ENCODE results near the gene CASR. TPM values are rescaled to one million over a fixed set of nuclear protein-coding genes. Genes with fewer than 3 reads are reported as not detected.

Gene CASR
- total RNA-seq, 1 experiment from 2014 or later: not detected

DNA sequence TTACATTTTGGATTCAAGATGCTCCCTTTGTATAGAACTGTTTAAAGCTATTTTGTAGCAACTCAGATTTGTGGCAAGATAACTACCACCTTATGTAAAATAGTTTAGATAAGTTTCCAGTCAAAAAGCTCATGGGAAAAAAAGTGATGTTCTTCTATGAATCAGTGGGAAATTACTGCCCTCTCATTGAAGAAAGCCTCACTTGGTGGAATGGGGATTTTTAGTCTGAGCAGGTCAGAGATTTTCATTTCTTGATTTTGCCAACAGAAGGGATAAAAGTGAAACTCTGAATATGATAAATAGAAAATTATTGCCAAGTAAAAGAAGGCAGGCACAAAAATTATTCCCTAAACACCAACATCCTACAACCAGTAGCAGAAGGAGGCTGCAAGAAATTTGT is 115.7 kb downstream of the CASR start:
- DNase-seq (ENCODE audit: extremely low read depth, low read depth): no peak

DNA sequence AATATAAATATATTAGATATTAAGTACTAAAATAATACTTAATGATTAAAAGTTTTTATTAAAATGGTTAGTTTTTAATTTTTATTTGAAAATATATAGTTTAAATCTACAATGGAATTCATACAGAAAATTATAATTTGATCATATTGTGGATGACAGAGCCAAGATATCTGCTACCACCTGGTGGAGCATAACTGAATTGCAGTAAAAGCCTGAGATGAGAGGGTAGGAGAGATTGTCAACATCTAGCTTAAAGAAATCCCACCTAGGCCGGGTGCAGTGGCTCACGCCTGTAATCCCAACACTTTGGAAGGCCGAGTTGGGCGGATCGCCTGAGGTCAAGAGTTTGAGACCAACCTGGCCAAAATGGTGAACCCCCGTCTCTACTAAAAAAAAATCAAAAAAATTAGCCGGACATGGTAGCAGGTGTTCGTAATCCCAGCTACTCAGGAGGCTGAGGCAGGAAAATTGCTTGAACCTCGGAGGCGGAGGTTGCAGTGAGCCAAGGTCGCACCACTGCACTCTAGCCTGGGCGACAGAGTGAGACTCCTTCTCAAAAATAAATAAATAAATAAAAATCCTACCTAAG is 116.5 kb downstream of the CASR start:
- DNase-seq (ENCODE audit: extremely low read depth, low read depth): peak; percentile 14

DNA sequence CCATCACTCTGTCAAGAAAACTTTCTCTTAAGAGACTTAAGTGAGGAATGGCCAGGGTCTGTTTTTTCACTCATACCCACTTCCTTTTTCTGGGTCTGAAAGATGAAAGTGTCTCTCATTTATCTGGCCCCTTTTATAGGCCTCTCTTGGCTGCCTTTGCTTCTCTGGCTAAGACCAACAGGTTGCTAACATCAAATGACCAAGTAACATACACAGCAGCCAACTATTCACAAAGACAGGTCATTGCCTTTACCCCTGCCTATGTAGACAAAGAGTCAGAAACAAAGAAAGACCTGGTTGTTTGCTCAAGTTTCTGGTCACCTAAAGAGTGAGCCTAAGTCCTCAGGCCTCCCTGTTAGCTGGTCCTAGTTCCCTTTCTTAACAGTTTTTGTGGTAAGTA is 117.6 kb downstream of the CASR start:
- DNase-seq (ENCODE audit: extremely low read depth, low read depth): no peak

GRCh38 chr3:122305818-122306621 is 122.6 kb downstream of the CASR start:
- DNase-seq (ENCODE audit: extremely low read depth, low read depth): no peak

- no peak for DNase-seq (ENCODE audit: extremely low read depth, low read depth)
Measured at GRCh38 chr3:122306622-122306953, 123.1 kb downstream of the CASR start.

GRCh38 chr3:122307094-122307687 is 123.7 kb downstream of the CASR start:
- DNase-seq (ENCODE audit: extremely low read depth, low read depth): no peak

DNA sequence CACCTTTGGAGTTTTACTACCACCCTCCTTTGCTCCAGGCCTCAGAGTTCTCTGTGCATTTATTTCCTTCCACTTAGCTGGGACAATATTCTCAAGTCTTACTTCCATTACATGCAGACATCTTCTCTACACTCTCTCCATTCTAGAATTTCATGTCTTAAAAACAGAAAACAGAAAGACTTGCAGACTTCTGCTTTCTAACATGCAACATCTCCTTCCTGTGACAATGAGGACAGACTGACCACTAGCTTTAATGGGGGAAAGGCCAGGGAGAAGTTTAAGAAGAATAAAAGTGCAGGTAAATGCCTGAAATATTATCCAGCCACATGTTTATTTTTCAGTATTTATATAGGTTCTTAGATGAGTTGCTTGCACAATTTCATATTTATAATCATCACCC is 124.5 kb downstream of the CASR start:
- no peak for DNase-seq (ENCODE audit: extremely low read depth, low read depth)

GRCh38 chr3:122310361-122310760 is 126.9 kb downstream of the CASR start:
- DNase-seq (ENCODE audit: extremely low read depth, low read depth): no peak

DNA sequence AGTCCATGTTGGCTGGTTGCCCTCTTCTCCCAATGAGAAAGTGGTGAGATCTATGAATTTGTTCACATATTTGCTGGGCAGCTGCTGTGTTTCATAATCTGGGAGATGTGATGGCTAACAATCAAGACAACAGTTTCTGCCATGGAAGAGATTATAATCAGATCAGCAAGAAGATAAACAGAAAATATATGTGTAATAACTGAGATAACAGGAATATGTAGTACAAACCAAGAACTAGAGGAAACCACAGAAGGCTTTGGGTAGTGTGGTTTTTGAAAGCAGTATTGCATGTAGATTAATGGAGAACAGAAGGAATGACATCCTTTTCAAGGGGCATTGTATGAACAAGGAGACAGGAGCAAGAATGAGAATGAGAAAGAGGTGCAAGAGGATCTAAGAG is 129.4 kb downstream of the CASR start:
- DNase-seq (ENCODE audit: extremely low read depth, low read depth): no peak

- DNase-seq (ENCODE audit: extremely low read depth, low read depth): no peak
Measured at GRCh38 chr3:122313281-122313680, 129.8 kb downstream of the CASR start.

GRCh38 chr3:122314228-122314876 is 130.9 kb downstream of the CASR start:
- no peak for DNase-seq (ENCODE audit: extremely low read depth, low read depth)

DNA sequence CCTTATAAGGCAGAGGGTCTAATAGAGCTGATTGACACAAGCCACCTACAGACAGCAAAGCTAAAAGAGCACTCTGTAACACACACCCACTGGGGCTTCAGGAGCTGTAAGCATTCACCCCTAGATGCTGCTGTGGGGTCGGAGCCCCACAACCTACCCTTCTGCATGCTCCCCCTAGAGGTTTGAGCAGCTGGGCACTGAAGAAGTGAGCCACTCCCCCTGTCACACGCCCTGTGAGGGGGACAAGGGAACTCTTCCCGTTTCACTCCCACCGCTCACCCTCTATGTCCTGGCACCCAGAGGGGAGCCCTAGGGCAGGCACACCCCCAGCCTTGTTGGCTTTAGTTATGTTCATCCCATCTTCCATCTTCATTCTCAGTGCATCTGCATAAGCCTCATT is 132.2 kb downstream of the CASR start:
- no peak for DNase-seq (ENCODE audit: extremely low read depth, low read depth)

DNA sequence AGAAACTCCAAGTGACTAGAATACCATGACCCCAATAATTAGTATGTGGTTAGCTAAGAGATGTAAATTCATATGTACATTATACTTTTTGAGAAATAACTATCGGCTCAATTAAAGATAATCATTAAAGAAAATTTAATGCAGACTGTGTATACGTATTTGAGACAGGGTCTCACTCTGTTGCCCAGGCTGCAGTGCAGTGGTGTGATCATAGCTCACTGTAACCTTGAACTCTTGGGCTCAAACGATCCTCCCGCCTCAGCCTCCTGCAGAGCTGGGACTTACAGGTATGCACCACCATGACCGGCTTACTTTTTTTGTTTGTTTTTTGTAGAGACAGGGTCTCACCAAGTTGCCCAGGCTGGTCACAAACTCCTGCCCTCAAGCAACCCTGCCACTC is 132.9 kb downstream of the CASR start:
- DNase-seq (ENCODE audit: extremely low read depth, low read depth): no peak

DNA sequence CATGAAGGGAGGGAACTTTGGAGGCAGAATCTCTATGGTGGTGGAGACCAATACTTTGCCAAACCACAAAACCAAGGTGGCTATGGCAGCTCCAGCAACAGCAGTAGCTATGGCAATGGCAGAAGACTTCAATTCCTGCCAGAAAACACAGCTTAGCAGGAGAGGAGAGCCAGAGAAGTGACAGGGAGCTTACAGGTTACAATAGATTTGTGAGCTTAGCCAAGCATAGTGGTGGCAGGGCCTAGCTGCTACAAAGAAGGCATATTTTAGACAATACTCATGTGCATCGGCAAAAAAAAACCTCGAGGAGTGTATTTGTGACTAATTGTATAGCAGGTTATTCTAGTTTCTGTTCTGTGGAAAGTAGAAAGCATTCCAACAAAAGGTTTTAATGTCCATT is 135.2 kb downstream of the CASR start:
- DNase-seq (ENCODE audit: extremely low read depth, low read depth): no peak

DNA sequence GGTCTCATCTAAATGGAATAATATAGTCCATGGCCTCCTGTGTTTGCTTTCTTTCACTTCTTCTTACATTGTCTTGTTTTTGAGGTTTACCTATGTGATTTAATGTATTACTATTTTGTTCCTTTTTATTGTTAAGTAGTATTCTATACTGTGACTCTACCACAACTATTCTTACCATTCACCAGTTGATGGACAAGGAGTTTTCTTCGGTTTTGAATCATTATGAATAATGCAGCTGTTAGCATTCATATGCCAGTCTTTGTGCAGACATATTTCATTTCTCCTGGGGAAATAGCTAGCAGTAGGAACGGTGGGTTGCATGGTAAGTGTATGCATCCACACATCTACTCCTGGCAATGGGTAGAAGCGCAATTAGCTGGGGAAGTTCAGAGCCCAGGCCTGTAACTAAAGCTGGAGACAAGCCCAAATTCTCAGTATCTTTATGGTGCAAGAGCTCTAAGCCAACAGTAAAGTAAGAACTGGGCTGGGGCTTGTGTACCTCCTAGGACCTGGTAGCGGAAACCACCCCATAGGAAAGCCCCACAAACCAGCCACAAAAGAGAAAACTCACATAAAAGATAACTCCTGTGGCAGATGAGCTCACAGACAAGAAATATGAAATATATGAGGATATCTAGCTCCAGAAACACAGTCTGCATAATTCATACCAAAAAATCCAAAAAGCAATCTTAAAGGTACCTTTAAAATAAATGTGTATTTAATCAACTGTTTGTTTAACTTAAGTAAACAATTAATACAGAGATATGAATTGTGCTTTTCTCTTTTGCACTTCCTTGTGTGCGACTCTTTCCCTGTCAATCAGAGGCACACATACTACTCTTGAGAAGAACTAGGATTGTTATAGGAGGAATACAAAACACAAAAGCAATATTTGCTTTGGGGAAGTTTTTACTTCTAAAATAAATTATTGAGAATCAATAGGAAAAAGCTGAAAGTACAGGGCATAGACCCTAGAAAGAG is 138.9 kb downstream of the CASR start:
- DNase-seq (ENCODE audit: extremely low read depth, low read depth): no peak

DNA sequence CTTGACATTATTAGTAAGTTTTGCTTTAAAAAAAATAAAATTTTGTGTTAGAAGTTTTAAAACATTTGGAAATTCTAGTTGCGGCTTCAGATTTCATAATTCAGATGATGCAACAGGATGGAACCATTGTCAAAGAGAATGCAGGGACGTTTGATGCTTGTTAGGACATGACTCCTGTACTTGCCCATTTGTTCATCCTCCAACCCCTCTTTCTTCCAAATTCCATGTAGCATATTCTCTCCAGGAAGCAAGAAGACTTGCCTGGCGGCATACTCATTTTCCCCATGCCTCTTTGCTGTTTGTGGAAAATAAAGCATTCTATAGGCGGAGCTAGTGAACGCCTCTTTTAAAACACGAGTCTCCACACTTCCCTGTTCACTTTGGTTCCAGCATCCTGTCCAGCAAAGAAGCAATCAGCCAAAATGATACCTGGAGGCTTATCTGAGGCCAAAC is 141.4 kb downstream of the CASR start, which contains the start of gene CSTA:
Gene CSTA, plus strand, starts transcription at position 378 of the 453 bp plus-strand sequence. Its CDS starts 45 bp downstream, at position 423.
- DNase-seq (ENCODE audit: extremely low read depth, low read depth): peak; percentile 12

GRCh38 chr3:122325769-122326168 is 142.3 kb downstream of the CASR start:
- no peak for DNase-seq (ENCODE audit: extremely low read depth, low read depth)

DNA sequence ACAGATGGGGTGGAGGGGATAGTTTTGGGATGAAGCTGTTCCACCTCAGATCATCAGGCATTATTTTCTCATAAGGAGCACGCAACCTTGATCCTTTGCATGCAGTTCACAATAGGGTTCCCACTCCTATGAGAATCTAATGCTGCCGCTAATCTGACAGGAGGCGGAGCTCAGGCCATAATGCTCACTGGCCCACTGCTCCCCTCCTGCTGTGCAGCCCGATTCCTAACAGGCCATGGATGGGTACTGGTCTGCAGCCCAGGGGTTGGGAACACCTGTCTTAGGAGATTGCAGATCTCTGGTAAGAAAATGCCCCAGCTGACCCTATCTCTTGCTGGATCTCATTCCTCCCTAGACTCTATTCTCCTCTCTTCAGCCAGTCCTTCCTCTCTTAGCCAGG is 148.4 kb downstream of the CASR start:
- no peak for DNase-seq (ENCODE audit: extremely low read depth, low read depth)

GRCh38 chr3:122332551-122332950 is 149.1 kb downstream of the CASR start:
- no peak for DNase-seq (ENCODE audit: extremely low read depth, low read depth)

Data from NCI-H460 (cell line).